SH-SY5Y (cell line): ENCODE data around the gene HOMER1.

Experiments
- GATA2 ChIP-seq: IDR thresholded peaks from 2 replicates; pipeline ENCODE4 v1.6.1; 2011; ENCODE audit warnings: mild to moderate bottlenecking, low read depth, low read length
- GATA3 ChIP-seq: IDR thresholded peaks from 2 replicates; pipeline ENCODE4 v1.6.1; 2011; ENCODE audit warnings: low read depth, mild to moderate bottlenecking, low read length, moderate library complexity

- no peak for TF ChIP-seq GATA2
- no peak for TF ChIP-seq GATA3
Measured at GRCh38 chr5:79516986-79517385, 3.1 kb upstream of the HOMER1 start.
